ENCODE data around the gene ALDH1L2. TPM values are rescaled to one million over a fixed set of nuclear protein-coding genes. Genes with fewer than 3 reads are reported as not detected.
A peak's percentile ranks its signal among the peaks of the same experiment; 100 is the strongest.

The ALDH1L2 gene
- total and polyA plus RNA-seq, 5 donors from 2014 or later, result not detected

GRCh38 chr12:105069936-105070702, 14.1 kb downstream of the ALDH1L2 start:
- H3K27ac Mint-ChIP-seq, result no peak overlapping the region
- no peaks in the 10 kb centered on the region for H3K36me3 Mint-ChIP-seq
- peaks cover 0 to 2% (median 0%) of the 10 kb centered on the region in 7 donors for H3K9me3 Mint-ChIP-seq
- H3K4me1 Mint-ChIP-seq, result no peaks in the 10 kb centered on the region
- H3K4me1 ChIP-seq (ENCODE audit: control insufficient read depth, insufficient read depth, low read length, poor library complexity, severe bottlenecking), result no peaks in the 10 kb centered on the region
- H3K27me3 ChIP-seq (ENCODE audit: control insufficient read depth, insufficient read depth, low read length), result peaks cover 5% of the 10 kb centered on the region
- H3K9me3 ChIP-seq (ENCODE audit: control insufficient read depth in 2 of 2, low read length in 2 of 2), result no peaks in the 10 kb centered on the region
- H3K4me3 ChIP-seq (ENCODE audit: low read depth, low read length), result no peak overlapping the region
- H3K36me3 ChIP-seq (ENCODE audit: control insufficient read depth, insufficient read depth, low read length), result no peaks in the 10 kb centered on the region
- no peak overlapping the region for H3K27ac ChIP-seq (ENCODE audit: insufficient read depth, low read length, poor library complexity, severe bottlenecking)
- H3K27me3 Mint-ChIP-seq, result peaks cover 45% of the 10 kb centered on the region
- H3K4me3 Mint-ChIP-seq, result no peak overlapping the region
- no peak for DNase-seq
- ATAC-seq (ENCODE audit: low read depth in 2 of 2), result no peak

DNA sequence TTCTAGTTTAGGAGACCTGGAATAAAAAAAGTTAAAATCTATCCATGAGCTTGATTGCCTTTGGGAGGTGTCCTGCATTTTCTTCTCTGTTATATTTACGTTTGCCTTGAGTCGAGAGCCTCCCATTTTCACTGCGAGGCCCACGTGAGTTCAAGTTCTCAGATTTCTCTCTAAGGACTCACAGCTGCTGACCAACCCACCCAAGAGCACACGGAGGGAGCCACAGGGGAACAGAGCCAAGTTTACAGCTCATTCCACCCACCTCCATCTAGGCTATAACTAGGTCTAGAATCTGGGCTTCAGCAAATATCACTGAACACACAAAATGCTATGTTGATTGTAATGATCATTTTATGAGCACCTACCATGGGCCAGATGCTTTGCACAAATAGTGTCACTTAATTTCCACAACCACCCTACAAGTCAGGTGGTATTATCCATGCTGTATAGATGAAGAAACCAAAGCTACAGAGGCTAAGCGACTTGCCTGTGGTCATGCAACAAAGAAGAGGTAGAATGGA, 16.7 kb downstream of the ALDH1L2 start:
- Mint-ChIP-seq H3K27me3 (peaks cover 52% of the 10 kb centered on the region), H3K4me1 (no peaks in the 10 kb centered on the region), H3K4me3 (no peak overlapping the region), H3K36me3 (no peaks in the 10 kb centered on the region), H3K27ac (no peak overlapping the region), H3K9me3 (peaks cover 0 to 2% (median 0%) of the 10 kb centered on the region in 7 donors)
- Histone ChIP-seq H3K4me1 (ENCODE audit: control insufficient read depth, insufficient read depth, low read length, poor library complexity, severe bottlenecking) (no peaks in the 10 kb centered on the region), H3K36me3 (ENCODE audit: control insufficient read depth, insufficient read depth, low read length) (no peaks in the 10 kb centered on the region), H3K4me3 (ENCODE audit: low read depth, low read length) (no peak overlapping the region), H3K27me3 (ENCODE audit: control insufficient read depth, insufficient read depth, low read length) (peaks cover 5% of the 10 kb centered on the region), H3K27ac (ENCODE audit: insufficient read depth, low read length, poor library complexity, severe bottlenecking) (no peak overlapping the region), H3K9me3 (ENCODE audit: control insufficient read depth in 2 of 2, low read length in 2 of 2) (no peaks in the 10 kb centered on the region)
- ATAC-seq (ENCODE audit: low read depth in 2 of 2) (no peak), DNase-seq (no peak)

- Mint-ChIP-seq H3K27me3 (peaks cover 46% of the 10 kb centered on the region), H3K9me3 (peaks cover 0 to 3% (median 0%) of the 10 kb centered on the region in 7 donors), H3K27ac (no peak overlapping the region), H3K4me3 (no peak overlapping the region), H3K36me3 (no peaks in the 10 kb centered on the region), H3K4me1 (no peaks in the 10 kb centered on the region)
- Histone ChIP-seq H3K4me1 (ENCODE audit: control insufficient read depth, insufficient read depth, low read length, poor library complexity, severe bottlenecking) (no peaks in the 10 kb centered on the region), H3K4me3 (ENCODE audit: low read depth, low read length) (no peak overlapping the region), H3K9me3 (ENCODE audit: control insufficient read depth in 2 of 2, low read length in 2 of 2) (no peaks in the 10 kb centered on the region), H3K36me3 (ENCODE audit: control insufficient read depth, insufficient read depth, low read length) (no peaks in the 10 kb centered on the region), H3K27me3 (ENCODE audit: control insufficient read depth, insufficient read depth, low read length) (peaks cover 5% of the 10 kb centered on the region), H3K27ac (ENCODE audit: insufficient read depth, low read length, poor library complexity, severe bottlenecking) (no peak overlapping the region)
- no peak for ATAC-seq (ENCODE audit: low read depth in 2 of 2)
- no peak for DNase-seq
Measured at GRCh38 chr12:105064564-105065178, 19.6 kb downstream of the ALDH1L2 start.

GRCh38 chr12:105060715-105061378, 23.4 kb downstream of the ALDH1L2 start:
- peaks cover 0 to 6% of the 10 kb centered on the region in 2 experiments for H3K9me3 ChIP-seq (ENCODE audit: control insufficient read depth in 2 of 2, low read length in 2 of 2)
- peaks cover 14% of the 10 kb centered on the region for H3K27me3 Mint-ChIP-seq
- H3K36me3 Mint-ChIP-seq, result no peaks in the 10 kb centered on the region
- no peak for ATAC-seq (ENCODE audit: low read depth in 2 of 2)
- H3K36me3 ChIP-seq (ENCODE audit: control insufficient read depth, insufficient read depth, low read length), result no peaks in the 10 kb centered on the region
- no peaks in the 10 kb centered on the region for H3K4me1 ChIP-seq (ENCODE audit: control insufficient read depth, insufficient read depth, low read length, poor library complexity, severe bottlenecking)
- peaks cover 0 to 12% (median 4%) of the 10 kb centered on the region in 7 donors for H3K9me3 Mint-ChIP-seq
- no peak overlapping the region for H3K4me3 Mint-ChIP-seq
- no peak overlapping the region for H3K27ac ChIP-seq (ENCODE audit: insufficient read depth, low read length, poor library complexity, severe bottlenecking)
- peaks cover 2% of the 10 kb centered on the region for H3K27me3 ChIP-seq (ENCODE audit: control insufficient read depth, insufficient read depth, low read length)
- no peak overlapping the region for H3K27ac Mint-ChIP-seq
- no peaks in the 10 kb centered on the region for H3K4me1 Mint-ChIP-seq
- DNase-seq, result no peak
- H3K4me3 ChIP-seq (ENCODE audit: low read depth, low read length), result no peak overlapping the region

- ATAC-seq (ENCODE audit: low read depth in 2 of 2) (no peak), DNase-seq (peak in 1 of 3 donors; percentile 15)
- no peak overlapping the region for H3K27ac ChIP-seq (ENCODE audit: insufficient read depth, low read length, poor library complexity, severe bottlenecking)
- no peak overlapping the region for H3K4me3 Mint-ChIP-seq
- H3K36me3 Mint-ChIP-seq, result peaks cover 6% of the 10 kb centered on the region
- peaks cover 0 to 5% (median 3%) of the 10 kb centered on the region in 4 donors for H3K4me1 Mint-ChIP-seq
- no peak overlapping the region for H3K4me3 ChIP-seq (ENCODE audit: low read depth, low read length)
- peaks cover 2% of the 10 kb centered on the region for H3K27me3 ChIP-seq (ENCODE audit: control insufficient read depth, insufficient read depth, low read length)
- no peaks in the 10 kb centered on the region for H3K27me3 Mint-ChIP-seq
- no peaks in the 10 kb centered on the region for H3K4me1 ChIP-seq (ENCODE audit: control insufficient read depth, insufficient read depth, low read length, poor library complexity, severe bottlenecking)
- H3K27ac Mint-ChIP-seq, result no peak overlapping the region
- H3K9me3 ChIP-seq (ENCODE audit: control insufficient read depth in 2 of 2, low read length in 2 of 2), result peaks cover 0 to 8% of the 10 kb centered on the region in 2 experiments
- no peaks in the 10 kb centered on the region for H3K36me3 ChIP-seq (ENCODE audit: control insufficient read depth, insufficient read depth, low read length)
- H3K9me3 Mint-ChIP-seq, result peaks cover 0 to 23% (median 9%) of the 10 kb centered on the region in 7 donors
Measured at GRCh38 chr12:105057174-105057573, 27.1 kb downstream of the ALDH1L2 start.

DNA sequence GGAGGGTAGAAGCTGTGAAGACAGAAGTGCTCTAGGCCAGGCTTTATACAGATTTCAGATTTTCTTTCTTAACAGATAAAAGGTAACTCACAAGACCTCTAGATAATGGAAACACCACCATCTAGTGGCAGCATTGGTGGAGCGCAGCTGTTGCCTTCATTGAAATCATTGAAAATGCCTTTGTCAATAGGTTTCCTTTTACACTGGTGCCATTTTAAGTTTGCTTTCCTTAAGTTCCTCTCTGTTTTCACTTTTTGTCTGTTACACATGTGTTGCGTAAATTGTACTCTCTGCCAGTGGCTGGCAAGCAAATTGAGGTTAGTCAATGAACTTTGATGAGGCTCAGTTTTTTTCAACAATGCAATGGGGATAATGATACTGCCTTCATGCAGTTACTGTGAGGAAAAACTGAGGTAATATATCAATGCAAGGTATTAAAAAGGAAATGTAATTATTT, 31.1 kb downstream of the ALDH1L2 start:
- no peaks in the 10 kb centered on the region for H3K27me3 Mint-ChIP-seq
- no peaks in the 10 kb centered on the region for H3K4me1 ChIP-seq (ENCODE audit: control insufficient read depth, insufficient read depth, low read length, poor library complexity, severe bottlenecking)
- H3K9me3 ChIP-seq (ENCODE audit: control insufficient read depth in 2 of 2, low read length in 2 of 2), result peaks cover 0 to 8% of the 10 kb centered on the region in 2 experiments
- peaks cover 0 to 5% (median 3%) of the 10 kb centered on the region in 4 donors for H3K4me1 Mint-ChIP-seq
- ATAC-seq (ENCODE audit: low read depth in 2 of 2), result peak; percentile 73 to 77
- DNase-seq, result peak; percentile 58 to 89 (median 78)
- H3K27me3 ChIP-seq (ENCODE audit: control insufficient read depth, insufficient read depth, low read length), result peaks cover 2% of the 10 kb centered on the region
- H3K9me3 Mint-ChIP-seq, result peaks cover 0 to 23% (median 6%) of the 10 kb centered on the region in 7 donors
- H3K4me3 Mint-ChIP-seq, result no peak overlapping the region
- peaks cover 6% of the 10 kb centered on the region for H3K36me3 Mint-ChIP-seq
- H3K27ac ChIP-seq (ENCODE audit: insufficient read depth, low read length, poor library complexity, severe bottlenecking), result no peak overlapping the region
- no peak overlapping the region for H3K4me3 ChIP-seq (ENCODE audit: low read depth, low read length)
- no peaks in the 10 kb centered on the region for H3K36me3 ChIP-seq (ENCODE audit: control insufficient read depth, insufficient read depth, low read length)
- H3K27ac Mint-ChIP-seq, result peak overlapping the region in 1 of 3 donors; percentile 79

- no peaks in the 10 kb centered on the region for H3K27me3 Mint-ChIP-seq
- H3K4me3 Mint-ChIP-seq, result no peak overlapping the region
- ATAC-seq (ENCODE audit: low read depth in 2 of 2) (no peak), DNase-seq (no peak)
- Histone ChIP-seq H3K4me1 (ENCODE audit: control insufficient read depth, insufficient read depth, low read length, poor library complexity, severe bottlenecking) (no peaks in the 10 kb centered on the region), H3K27me3 (ENCODE audit: control insufficient read depth, insufficient read depth, low read length) (peaks cover 2% of the 10 kb centered on the region), H3K9me3 (ENCODE audit: control insufficient read depth in 2 of 2, low read length in 2 of 2) (peaks cover 0 to 8% of the 10 kb centered on the region in 2 experiments), H3K27ac (ENCODE audit: insufficient read depth, low read length, poor library complexity, severe bottlenecking) (no peak overlapping the region), H3K4me3 (ENCODE audit: low read depth, low read length) (no peak overlapping the region), H3K36me3 (ENCODE audit: control insufficient read depth, insufficient read depth, low read length) (no peaks in the 10 kb centered on the region)
- H3K36me3 Mint-ChIP-seq, result peaks cover 6% of the 10 kb centered on the region
- no peak overlapping the region for H3K27ac Mint-ChIP-seq
- peaks cover 0 to 5% (median 3%) of the 10 kb centered on the region in 4 donors for H3K4me1 Mint-ChIP-seq
- peaks cover 0 to 22% (median 6%) of the 10 kb centered on the region in 7 donors for H3K9me3 Mint-ChIP-seq
Measured at GRCh38 chr12:105051981-105052380, 32.3 kb downstream of the ALDH1L2 start.
